COLO829 (cell line): ENCODE results near the gene PRELP.
A peak's percentile ranks its signal among the peaks of the same experiment; 100 is the strongest.

Experiments used
- DNase-seq: peaks from one replicate; pipeline ENCODE4 v3.0.0; 2012; ENCODE audit warnings: low spot score

Gene PRELP

GRCh38 chr1:203525685-203526084, 50.1 kb downstream of the PRELP start:
- no peak for DNase-seq

GRCh38 chr1:203526130-203526529, 50.5 kb downstream of the PRELP start:
- DNase-seq, result no peak

GRCh38 chr1:203526572-203526971, 51.0 kb downstream of the PRELP start:
- DNase-seq, result no peak

GRCh38 chr1:203527013-203527412, 51.4 kb downstream of the PRELP start:
- DNase-seq, result no peak

- DNase-seq, result no peak
Observed at GRCh38 chr1:203528063-203528462, 52.5 kb downstream of the PRELP start.

GRCh38 chr1:203528976-203529835, 53.6 kb downstream of the PRELP start:
- no peak for DNase-seq

- DNase-seq, result no peak
Observed at GRCh38 chr1:203531063-203531462, 55.5 kb downstream of the PRELP start.

GRCh38 chr1:203534012-203534411, 58.4 kb downstream of the PRELP start:
- no peak for DNase-seq

GRCh38 chr1:203534526-203534925, 58.9 kb downstream of the PRELP start:
- DNase-seq, result peak; percentile 86

GRCh38 chr1:203536575-203536974, 61.0 kb downstream of the PRELP start:
- DNase-seq, result no peak

- DNase-seq, result no peak
Observed at GRCh38 chr1:203536980-203537455, 61.4 kb downstream of the PRELP start.

- DNase-seq, result no peak
Observed at GRCh38 chr1:203537806-203538464, 62.3 kb downstream of the PRELP start.

GRCh38 chr1:203538726-203539125, 63.1 kb downstream of the PRELP start:
- no peak for DNase-seq

- DNase-seq, result no peak
Observed at GRCh38 chr1:203539831-203540546, 64.4 kb downstream of the PRELP start.
